Stimulated activated CD4-positive, alpha-beta T cell treated with anti-CD3 and anti-CD28 coated beads, Interleukin-12 subunit alpha, Interleukin-12 subunit beta, amount 100 ng/mL, for 4 hours (primary cell): Measurements from ENCODE around the gene TBXA2R.
"Not testable (repeated sequence)": the region's sequence is repeated elsewhere in the genome, so short reads cannot be mapped to it uniquely, and the experiment has no call there.

Source experiments
- DNase-seq: peaks from one replicate; pipeline ENCODE4 v3.0.0-alpha.2; 2020

Gene TBXA2R

DNA sequence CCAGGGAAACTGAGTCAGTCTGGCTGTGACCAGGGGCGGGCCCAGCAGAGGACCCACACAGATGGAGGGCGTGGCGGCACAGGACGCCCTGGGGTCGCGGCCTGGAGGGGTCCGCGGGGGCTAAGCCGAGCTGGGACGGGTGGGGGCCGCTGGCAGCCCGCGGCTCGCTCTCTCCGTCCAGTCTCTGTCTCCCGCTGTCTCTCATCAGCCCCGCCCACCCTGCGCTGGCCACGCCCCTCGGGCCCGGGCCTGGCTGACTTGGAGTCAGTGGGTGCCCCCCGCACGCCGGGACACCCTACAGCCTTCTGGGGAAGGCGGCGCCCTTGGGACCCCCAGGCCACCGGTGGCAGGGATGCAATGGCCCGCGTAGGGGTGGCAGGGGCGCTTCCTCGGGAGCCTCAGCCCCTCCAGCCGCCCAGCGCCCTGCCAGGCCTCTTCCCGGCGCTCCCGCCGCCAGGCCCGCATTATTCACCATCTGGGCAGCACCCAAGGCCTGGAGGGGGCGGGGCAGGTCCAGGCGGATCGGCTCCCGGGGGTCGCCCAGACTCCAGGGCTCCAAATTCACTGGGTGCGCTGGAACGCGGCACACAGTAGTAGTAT, at the start of gene TBXA2R:
Gene TBXA2R (minus strand): TSS at position 186 of the 600 bp plus-strand sequence. CDS start 6,241 bp downstream, outside the sequence.
- DNase-seq = peak; percentile 65

- no peak for DNase-seq
These were observed 49.5 kb upstream of the TBXA2R start for GRCh38 chr19:3656073-3656746.

DNA sequence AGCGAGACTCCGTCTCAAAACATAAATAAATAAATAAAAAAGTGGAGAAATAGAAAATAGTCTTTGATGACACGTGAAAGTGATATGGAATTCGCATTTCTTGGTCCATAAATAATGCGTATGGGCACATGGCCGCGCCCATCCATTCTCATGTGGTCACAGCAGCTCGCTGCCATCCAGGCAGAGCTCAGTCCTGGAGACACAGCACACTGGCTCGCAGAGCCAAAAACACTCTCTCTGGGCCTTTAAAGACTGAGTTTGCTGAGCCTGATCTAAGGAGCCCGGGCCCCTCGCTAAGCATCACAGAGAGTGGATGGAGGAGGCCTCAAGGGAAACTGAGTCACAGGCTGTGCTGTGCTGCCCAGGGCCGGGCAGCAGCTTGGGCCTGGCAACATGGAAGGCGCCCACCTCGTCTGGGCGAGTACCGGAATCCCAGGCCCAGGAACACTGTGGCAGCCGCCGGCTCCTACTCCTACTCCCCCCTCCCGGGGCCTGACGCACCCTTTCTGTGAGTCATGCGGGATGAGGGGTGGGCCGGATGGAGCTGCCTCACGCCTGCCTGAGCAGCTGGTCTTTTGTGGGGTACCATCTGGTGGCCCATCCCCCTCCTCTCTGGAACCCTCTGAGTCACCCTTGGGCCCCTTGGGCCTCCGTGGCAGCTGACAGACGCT, 48.9 kb upstream of the TBXA2R start:
- no peak for DNase-seq

DNA sequence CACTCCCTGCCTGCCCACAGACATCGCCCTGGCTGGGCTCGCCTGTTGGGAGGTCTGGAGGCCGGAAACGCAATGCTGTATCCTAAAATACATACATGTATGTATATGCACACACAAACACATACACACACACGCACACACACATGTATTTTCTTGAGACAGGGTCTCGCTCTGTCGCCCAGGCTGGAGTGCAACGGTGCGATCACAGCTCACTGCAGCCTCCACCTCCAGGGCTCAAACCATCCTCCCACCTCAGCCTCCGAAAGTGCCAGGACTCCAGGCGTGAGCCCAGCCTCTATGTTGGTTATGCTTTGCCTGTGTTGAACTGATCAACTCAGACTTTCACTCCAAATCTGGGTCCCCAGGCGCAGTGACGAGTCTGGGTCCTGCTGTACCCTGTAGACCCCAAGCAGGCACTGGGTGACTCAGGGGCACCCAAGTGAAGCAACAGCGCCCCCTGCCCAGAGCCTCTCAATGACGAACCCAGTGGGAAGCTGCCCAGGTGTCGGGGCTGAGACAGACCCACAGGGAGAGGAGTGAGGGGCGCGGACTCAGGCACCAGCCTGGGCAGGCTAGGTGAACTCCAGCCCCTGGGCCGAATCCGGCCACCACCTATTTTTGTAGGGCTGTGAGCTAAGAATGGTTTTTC, 47.3 kb upstream of the TBXA2R start:
- no peak for DNase-seq

DNA sequence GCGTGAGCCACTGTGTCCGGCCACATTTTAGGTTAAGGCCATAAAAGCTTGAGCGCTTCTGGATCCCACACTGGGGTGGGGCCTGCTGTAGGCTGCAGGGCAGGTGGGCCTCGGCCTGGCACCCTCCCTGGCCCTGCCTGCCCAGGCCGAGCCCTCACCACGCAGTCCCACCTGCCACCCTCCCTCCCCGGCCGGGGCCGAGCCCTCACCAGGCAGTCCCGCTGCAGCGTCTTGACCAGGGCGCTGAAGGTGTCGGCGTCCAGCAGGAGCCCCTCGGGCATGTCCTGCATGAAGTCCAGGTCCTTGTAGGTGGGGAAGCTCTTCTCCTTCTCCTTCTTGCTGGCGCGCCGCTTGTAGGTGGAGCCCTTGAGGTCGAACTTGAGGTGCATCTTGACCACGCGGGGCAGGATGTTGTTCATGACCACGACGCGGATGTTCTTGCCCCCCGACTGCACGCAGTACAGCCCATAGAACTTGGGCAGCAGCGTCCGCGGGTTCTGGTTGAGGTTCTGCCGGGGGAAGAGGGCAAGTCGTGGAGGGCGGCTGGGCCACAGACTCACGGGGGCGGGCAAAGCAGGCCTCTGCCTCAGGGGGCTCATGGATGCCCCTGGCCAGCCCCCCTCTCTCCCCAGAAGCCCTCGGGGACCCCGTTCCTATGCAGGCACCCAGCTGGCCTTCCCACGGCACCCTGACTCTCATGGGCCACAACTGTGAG, 46.6 kb upstream of the TBXA2R start:
- no peak for DNase-seq

- DNase-seq = no peak
These were observed 45.7 kb upstream of the TBXA2R start for GRCh38 chr19:3652422-3652821.

GRCh38 chr19:3651684-3652083, 45.0 kb upstream of the TBXA2R start:
- DNase-seq = no peak

DNA sequence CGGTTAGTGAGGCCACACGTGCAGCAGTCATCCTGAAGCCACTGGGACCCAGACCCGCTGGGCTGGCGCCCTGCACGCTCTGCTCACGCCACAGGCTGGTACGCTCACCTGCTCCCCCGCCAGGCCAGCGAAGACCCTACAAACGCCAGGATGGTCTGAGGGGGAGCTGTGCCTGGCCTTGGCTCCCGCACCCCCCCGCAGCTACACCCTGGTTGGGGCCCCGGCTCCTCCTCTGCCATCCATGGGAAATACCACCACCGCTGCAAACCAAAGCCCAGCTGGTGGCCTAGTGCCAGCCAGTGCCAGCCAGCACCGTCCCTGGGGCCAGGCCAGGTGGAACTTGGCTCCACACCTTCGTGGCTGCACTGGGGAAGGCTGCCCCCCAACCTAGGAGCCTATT, 43.2 kb upstream of the TBXA2R start:
- no peak for DNase-seq

DNA sequence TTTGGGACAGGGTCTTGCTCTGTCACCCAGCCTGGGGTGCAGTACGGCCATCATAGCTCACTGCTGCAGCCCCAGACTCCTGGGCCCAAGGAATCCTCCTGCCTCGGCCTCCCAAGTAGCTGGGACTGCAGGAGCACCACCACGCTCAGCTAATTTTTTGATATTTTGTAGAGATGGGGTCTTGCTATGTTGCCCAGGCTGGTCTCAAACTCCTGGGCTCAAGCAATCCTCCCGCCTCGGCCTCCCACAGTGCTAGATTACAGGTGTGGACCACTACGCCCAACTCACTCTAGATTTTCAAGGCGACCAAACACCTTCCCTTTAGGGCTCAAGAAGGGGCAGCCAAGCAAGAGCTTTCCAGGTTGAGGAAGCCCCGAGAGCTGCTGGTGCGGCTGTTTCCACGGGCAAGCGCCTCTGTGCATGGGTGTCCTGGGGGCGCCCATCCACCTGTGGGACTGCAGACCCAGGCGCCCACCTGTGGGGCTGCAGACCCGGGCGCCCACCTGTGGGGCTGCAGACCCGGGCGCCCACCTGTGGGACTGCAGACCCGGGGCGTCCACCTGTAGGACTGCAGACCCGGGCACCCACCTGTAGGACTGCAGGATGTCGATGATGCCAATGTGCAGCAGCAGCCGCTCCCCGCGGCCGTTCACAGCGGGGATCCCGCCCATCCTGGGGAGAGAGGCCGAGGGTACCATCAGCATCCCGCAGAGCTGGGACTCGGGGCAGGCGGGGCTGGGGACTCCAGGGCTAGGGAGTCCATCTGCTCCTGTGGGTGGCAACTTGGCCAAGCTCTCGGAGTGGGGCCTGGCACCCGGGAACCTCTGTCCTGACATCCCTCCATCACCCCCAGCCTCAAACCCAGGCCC, 41.6 kb upstream of the TBXA2R start:
- no peak for DNase-seq

- not testable (repeated sequence) for DNase-seq
These were observed 40.4 kb upstream of the TBXA2R start for GRCh38 chr19:3647102-3647501.

GRCh38 chr19:3646336-3647092, 39.8 kb upstream of the TBXA2R start:
- DNase-seq = no peak

- DNase-seq = no peak
These were observed 39.1 kb upstream of the TBXA2R start for GRCh38 chr19:3645726-3646125.

GRCh38 chr19:3645067-3645396, 38.4 kb upstream of the TBXA2R start:
- DNase-seq = no peak

- DNase-seq = no peak
These were observed 37.8 kb upstream of the TBXA2R start for GRCh38 chr19:3644351-3645066.

- no peak for DNase-seq
These were observed 37.1 kb upstream of the TBXA2R start for GRCh38 chr19:3643674-3644313.

- peak; percentile 15 for DNase-seq
These were observed 36.5 kb upstream of the TBXA2R start for GRCh38 chr19:3642987-3643673.

GRCh38 chr19:3642296-3642695, 35.6 kb upstream of the TBXA2R start:
- DNase-seq = no peak

DNA sequence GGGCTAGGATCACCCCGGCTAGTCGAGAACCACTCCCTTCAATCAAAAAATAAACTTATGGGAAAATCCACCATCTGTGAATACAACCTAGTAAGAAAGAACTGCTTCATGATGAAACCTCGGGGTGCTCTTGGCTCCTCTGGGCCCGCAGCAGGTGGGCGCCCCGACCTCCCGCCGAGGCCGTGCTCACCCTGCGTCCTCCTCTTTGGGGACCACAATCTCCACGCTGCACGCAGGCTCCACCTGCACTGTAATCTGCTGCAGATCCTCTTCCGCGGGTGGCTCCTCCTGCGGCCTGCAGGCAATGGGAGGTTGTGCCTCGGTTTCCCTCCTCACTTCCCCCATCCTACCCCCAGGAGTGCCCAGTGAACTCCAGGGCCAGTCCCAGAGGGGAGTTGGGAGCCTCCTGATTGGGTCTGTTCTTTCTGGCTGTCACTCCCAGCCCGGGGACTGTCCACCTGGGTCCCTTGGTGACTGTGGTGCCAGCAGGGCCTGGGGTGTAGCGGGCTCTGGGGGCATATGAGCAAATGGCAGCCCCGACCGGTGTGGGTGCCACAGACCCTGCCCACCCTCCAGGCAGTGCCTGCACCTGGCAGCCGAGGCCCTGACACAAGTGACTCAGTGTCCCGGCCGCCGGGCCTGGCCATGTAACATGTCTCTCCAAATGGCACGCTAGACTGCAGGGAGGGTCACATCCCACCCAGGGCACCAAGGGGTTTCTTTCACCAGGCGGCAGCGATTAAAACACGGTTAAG, 35.0 kb upstream of the TBXA2R start:
- no peak for DNase-seq

DNA sequence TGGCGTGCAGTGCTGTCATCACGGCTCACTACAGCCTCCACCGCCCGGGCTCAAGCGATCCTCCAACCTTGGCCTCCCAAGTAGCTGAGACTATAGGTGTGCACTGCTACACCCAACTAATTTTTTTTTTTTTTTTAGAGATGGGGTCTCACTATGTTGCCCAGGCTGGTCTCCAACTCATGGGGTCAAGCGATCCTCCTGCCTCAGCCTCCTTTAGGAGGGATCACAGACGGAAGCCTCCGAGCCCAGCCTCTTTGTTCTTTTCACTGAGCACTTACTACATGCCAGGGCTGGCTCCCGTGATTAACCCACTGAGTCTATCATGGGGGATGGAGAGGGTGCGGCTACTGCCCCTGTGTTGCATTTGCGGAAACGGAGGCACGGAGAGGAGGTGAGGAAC, 32.8 kb upstream of the TBXA2R start:
- no peak for DNase-seq
